Measurements from ENCODE around the gene TRIM29. TPM values are rescaled to one million over a fixed set of nuclear protein-coding genes. Genes with fewer than 3 reads are reported as not detected.

Gene TRIM29
- total RNA-seq, 1 experiment from 2014 or later: not detected

DNA sequence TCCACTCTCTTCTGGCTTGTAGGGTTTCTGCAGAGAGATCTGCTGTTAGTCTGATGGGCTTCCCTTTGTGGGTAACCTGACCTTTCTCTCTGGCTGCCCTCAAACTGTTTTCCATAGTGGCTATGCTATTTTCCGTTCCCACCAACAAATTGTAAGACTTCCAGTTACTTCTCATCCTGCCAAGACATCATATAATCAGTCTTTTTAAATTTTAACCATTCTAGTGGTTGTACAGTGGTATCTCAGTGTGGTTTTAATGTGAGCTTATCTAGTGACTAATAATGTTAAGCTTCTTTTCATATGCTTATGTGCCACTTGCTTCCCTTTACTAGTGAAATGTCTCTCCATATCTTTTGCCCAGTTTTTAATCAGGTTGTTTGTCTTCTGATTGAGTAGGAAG, 13.6 kb upstream of the TRIM29 start:
- no peak overlapping the region for H4K5ac ChIP-seq (ENCODE audit: insufficient read length, low read depth, low read length)
- no peak overlapping the region for H2BK120ac ChIP-seq (ENCODE audit: low read depth, low read length, poor library complexity, severe bottlenecking)
- H3K27ac Mint-ChIP-seq: no peak overlapping the region
- no peaks in the 10 kb centered on the region for H3K36me3 Mint-ChIP-seq (ENCODE audit: insufficient read depth in 1 of 3, low read depth in 3 of 3)
- no peak overlapping the region for H2BK5ac ChIP-seq (ENCODE audit: insufficient read length, low read length)
- H4K20me1 ChIP-seq (ENCODE audit: control insufficient read depth, insufficient read depth, insufficient read length): no peaks in the 10 kb centered on the region
- H3K79me1 ChIP-seq (ENCODE audit: insufficient read depth, low read depth, low read length, poor library complexity, severe bottlenecking): no peaks in the 10 kb centered on the region
- DNase-seq: no peak
- H3K27me3 Mint-ChIP-seq (ENCODE audit: low read depth): peaks cover 50% of the 10 kb centered on the region
- no peak overlapping the region for H3K18ac ChIP-seq (ENCODE audit: insufficient read length, low read depth, low read length)
- H3K23me2 ChIP-seq (ENCODE audit: insufficient read length, low read depth, low read length, poor library complexity, severe bottlenecking): no peaks in the 10 kb centered on the region
- TF ChIP-seq, protein P1, sequence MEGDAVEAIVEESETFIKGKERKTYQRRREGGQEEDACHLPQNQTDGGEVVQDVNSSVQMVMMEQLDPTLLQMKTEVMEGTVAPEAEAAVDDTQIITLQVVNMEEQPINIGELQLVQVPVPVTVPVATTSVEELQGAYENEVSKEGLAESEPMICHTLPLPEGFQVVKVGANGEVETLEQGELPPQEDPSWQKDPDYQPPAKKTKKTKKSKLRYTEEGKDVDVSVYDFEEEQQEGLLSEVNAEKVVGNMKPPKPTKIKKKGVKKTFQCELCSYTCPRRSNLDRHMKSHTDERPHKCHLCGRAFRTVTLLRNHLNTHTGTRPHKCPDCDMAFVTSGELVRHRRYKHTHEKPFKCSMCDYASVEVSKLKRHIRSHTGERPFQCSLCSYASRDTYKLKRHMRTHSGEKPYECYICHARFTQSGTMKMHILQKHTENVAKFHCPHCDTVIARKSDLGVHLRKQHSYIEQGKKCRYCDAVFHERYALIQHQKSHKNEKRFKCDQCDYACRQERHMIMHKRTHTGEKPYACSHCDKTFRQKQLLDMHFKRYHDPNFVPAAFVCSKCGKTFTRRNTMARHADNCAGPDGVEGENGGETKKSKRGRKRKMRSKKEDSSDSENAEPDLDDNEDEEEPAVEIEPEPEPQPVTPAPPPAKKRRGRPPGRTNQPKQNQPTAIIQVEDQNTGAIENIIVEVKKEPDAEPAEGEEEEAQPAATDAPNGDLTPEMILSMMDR (conservative IDR thresholded peaks at IDR 0.05): no peak
- H3K79me2 ChIP-seq (ENCODE audit: insufficient read depth, low read length): no peaks in the 10 kb centered on the region
- H3K27ac ChIP-seq (ENCODE audit: insufficient read length, low read depth, low read length): no peak overlapping the region
- H3K4me1 ChIP-seq (ENCODE audit: insufficient read depth, low read length): no peaks in the 10 kb centered on the region
- no peaks in the 10 kb centered on the region for H3K27me3 ChIP-seq (ENCODE audit: insufficient read depth, low read length)
- H3K4me2 ChIP-seq (ENCODE audit: insufficient read depth, insufficient read length, low read length): no peak overlapping the region
- no peak overlapping the region for H3K4ac ChIP-seq (ENCODE audit: low read depth, low read length)
- H3K4me3 Mint-ChIP-seq: no peak overlapping the region
- H4K91ac ChIP-seq (ENCODE audit: insufficient read length, low read depth, low read length): no peak overlapping the region
- H2BK15ac ChIP-seq (ENCODE audit: low read depth, low read length): no peak overlapping the region
- peaks cover 0 to 10% of the 10 kb centered on the region in 2 experiments; a peak in 3 of 4 replicates for H3K4me1 Mint-ChIP-seq
- H3K23ac ChIP-seq (ENCODE audit: insufficient read length, low read depth, low read length): no peak overlapping the region
- no peak overlapping the region for H3K56ac ChIP-seq (ENCODE audit: insufficient read length, low read depth, low read length)
- H3T11ph ChIP-seq (ENCODE audit: low read length): no peak overlapping the region
- no peak overlapping the region for H4K8ac ChIP-seq (replicated peaks; ENCODE audit: insufficient read length, low read depth, low read length)
- H2AFZ ChIP-seq (ENCODE audit: low read length): no peak overlapping the region
- no peak overlapping the region for H2AK5ac ChIP-seq (ENCODE audit: insufficient read length, low read length)
- H3K9ac ChIP-seq (ENCODE audit: extremely low read depth, insufficient read length, low read length): no peak overlapping the region
- no CpG with 5 or more reads among the region's 1 CpG for WGBS (ENCODE audit: extremely low coverage, insufficient read length, low lambda C conversion rate)
- H3K14ac ChIP-seq (ENCODE audit: insufficient read depth, low read length): no peak overlapping the region
- no peak overlapping the region for H2BK20ac ChIP-seq (ENCODE audit: low read depth, low read length, poor library complexity, severe bottlenecking)
- H3K9me3 Mint-ChIP-seq: no peaks in the 10 kb centered on the region
- no peaks in the 10 kb centered on the region for H3K9me3 ChIP-seq (ENCODE audit: control insufficient read depth, low read depth, low read length)
- no peak overlapping the region for H2BK12ac ChIP-seq (ENCODE audit: insufficient read length, low read depth, low read length)

Data from H9 (cell line).